Thyroid gland (tissue), 4 donors: ENCODE results near the gene POU6F2.

Source experiments
- CTCF ChIP-seq, 6 experiments: fragments of 200-600 bp in 3 of 6; fragments of 450-650 bp in 3 of 6; sonication (generic) in 3 of 6; IDR thresholded peaks; one replicate each; pipeline ENCODE4 v1.5.1; 2016 to 2019; ENCODE audit warnings: antibody characterized with exemption in 6 of 6, mild to moderate bottlenecking in 2 of 6, inconsistent platforms in 1 of 6, moderate library complexity in 1 of 6
- POLR2A ChIP-seq, 2 donors: fragments of 450-650 bp; IDR thresholded peaks; one replicate each; pipeline ENCODE4 v1.6.1; 2017; ENCODE audit warnings: antibody characterized with exemption in 2 of 2, mild to moderate bottlenecking in 2 of 2, moderate library complexity in 1 of 2

GRCh38 chr7:39321245-39321644, 343.5 kb downstream of the POU6F2 start:
- no peak for TF ChIP-seq CTCF (IDR thresholded peaks at IDR 0.05)
- TF ChIP-seq POLR2A (IDR thresholded peaks at IDR 0.05) = no peak
